Smooth muscle cell (in vitro differentiated cells): ENCODE results near the gene ACOT13. TPM values are rescaled to one million over a fixed set of nuclear protein-coding genes. Genes with fewer than 3 reads are reported as not detected.
A peak's percentile ranks its signal among the peaks of the same experiment; 100 is the strongest.

Source experiments
- DNase-seq: peaks from one replicate; lab custom pipeline; 2025; ENCODE audit not compliant: unreplicated experiment; lab: John Stamatoyannopoulos, UW
- H2AFZ ChIP-seq: fragments of 200-600 bp; sonication (generic); 2 replicates; pipeline ENCODE4 v1.6.0; 2016; ENCODE audit warnings: antibody characterized with exemption, low read depth, mild to moderate bottlenecking
- H3F3A ChIP-seq: fragments of 200-600 bp; sonication (generic); 2 replicates; pipeline ENCODE4 v1.6.0; 2017; ENCODE audit warnings: antibody characterized with exemption, low read depth
- H3K27ac ChIP-seq: fragments of 200-600 bp; sonication (generic); 2 replicates; pipeline ENCODE4 v1.5.1; 2016; ENCODE audit warnings: low read depth, mild to moderate bottlenecking
- H3K27me3 ChIP-seq: fragments of 200-600 bp; sonication (generic); 2 replicates; pipeline ENCODE4 v1.6.1; 2016; ENCODE audit warnings: low read depth, mild to moderate bottlenecking
- H3K36me3 ChIP-seq: fragments of 200-600 bp; sonication (generic); 2 replicates; pipeline ENCODE4 v1.5.1; 2016; ENCODE audit warnings: low read depth
- H3K4me1 ChIP-seq: fragments of 200-600 bp; sonication (generic); 2 replicates; pipeline ENCODE4 v1.5.1; 2016; ENCODE audit warnings: low read depth
- H3K4me2 ChIP-seq: fragments of 200-600 bp; sonication (generic); 2 replicates; pipeline ENCODE4 v1.6.0; 2016; ENCODE audit warnings: mild to moderate bottlenecking
- H3K4me3 ChIP-seq: fragments of 200-600 bp; sonication (generic); 2 replicates; pipeline ENCODE4 v1.5.1; 2016; ENCODE audit warnings: mild to moderate bottlenecking
- H3K79me2 ChIP-seq: fragments of 200-600 bp; sonication (generic); 2 replicates; pipeline ENCODE4 v1.6.0; 2016; ENCODE audit warnings: low read depth, mild to moderate bottlenecking
- H3K9ac ChIP-seq: fragments of 200-600 bp; sonication (generic); 2 replicates; pipeline ENCODE4 v1.6.0; 2016; ENCODE audit warnings: low read depth
- H3K9me3 ChIP-seq: fragments of 200-600 bp; sonication (generic); replicated peaks from 2 replicates; pipeline ENCODE4 v1.5.1; 2016; ENCODE audit warnings: low read depth
- H4K20me1 ChIP-seq: fragments of 200-600 bp; sonication (generic); 2 replicates; pipeline ENCODE4 v1.6.0; 2016; ENCODE audit warnings: low read depth
- WGBS: methylation state at CpG from one replicate; pipeline ENCODE4 v1.1.7; 2016; ENCODE audit warnings: low lambda C conversion rate; 5-methylcytosine and 5-hydroxymethylcytosine counted together
- polyA plus RNA-seq: library from polyadenylated mRNA; unstranded; fragments of >200 nt; fragmentation: Nextera tagmentation; extraction: Ambion mirVana; gene quantifications from 2 replicates; pipeline ENCODE4 v1.2.1, GENCODE V29; 2016
- total RNA-seq: library from RNA; depleted of rRNA; stranded (reverse); fragments of >200 nt; gene quantifications from 2 replicates; pipeline ENCODE4 v1.2.3, GENCODE V29; 2014
- TF ChIP-seq, protein P1 (sequence below): fragments of 200-600 bp; sonication (generic); IDR thresholded peaks from 2 replicates; pipeline ENCODE4 v1.5.1; 2017; ENCODE audit warnings: borderline replicate concordance, mild to moderate bottlenecking, antibody characterized with exemption; ENCODE audit not compliant: insufficient read depth, poor library complexity, severe bottlenecking

Gene ACOT13
- total and polyA plus RNA-seq, 2 experiments from 2014 or later, result 7.3 to 43.7 TPM

DNA sequence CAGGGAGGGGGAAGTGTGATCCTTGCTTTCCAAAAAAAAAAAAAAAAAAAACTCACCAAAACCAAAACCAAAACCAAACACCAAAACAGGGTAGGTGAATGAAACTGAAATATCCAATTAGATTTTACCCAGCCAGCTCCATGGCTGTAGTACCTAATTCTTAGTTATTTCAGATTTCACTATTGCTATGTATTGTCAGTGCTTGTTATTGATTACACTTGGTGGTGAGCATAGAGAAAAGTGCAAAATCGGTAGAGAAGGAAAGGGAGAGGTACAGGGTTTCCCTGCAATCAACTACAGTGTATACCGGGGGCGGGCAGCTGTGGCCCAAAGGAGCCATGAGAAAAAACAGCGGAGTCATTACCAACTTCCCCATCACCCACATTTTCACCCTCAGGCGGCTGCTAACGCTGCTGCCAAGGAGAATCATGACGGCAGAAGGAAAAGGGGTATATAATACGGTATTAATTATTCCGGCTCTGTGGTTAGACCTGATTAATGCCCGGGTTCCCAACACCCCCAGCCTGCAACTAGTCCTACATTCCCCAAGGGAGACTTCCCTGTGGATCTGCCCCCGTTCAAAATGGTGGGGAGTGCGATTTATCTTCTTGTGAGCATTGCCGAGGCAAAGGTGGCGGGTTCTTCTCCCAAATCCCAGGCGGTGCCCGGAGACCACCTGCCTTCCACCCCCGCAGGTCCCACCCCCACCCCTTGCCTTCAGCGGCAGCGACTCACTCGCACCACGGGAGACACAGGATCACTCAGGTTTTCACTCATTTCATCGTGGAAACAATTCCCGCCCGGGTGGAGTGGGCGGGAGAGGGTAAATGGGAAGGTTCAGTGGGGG lies 52.5 kb downstream of the ACOT13 start, which contains the start of gene C6orf62:
Gene C6orf62, minus strand, starts transcription at position 30 of the 847 bp plus-strand sequence. CDS start 486 bp downstream, outside the sequence.
- DNase-seq, result no peak
- peaks cover 55% of the 10 kb centered on the region for H4K20me1 ChIP-seq
- H2AFZ ChIP-seq, result no peak within 1 kb of the TSS

DNA sequence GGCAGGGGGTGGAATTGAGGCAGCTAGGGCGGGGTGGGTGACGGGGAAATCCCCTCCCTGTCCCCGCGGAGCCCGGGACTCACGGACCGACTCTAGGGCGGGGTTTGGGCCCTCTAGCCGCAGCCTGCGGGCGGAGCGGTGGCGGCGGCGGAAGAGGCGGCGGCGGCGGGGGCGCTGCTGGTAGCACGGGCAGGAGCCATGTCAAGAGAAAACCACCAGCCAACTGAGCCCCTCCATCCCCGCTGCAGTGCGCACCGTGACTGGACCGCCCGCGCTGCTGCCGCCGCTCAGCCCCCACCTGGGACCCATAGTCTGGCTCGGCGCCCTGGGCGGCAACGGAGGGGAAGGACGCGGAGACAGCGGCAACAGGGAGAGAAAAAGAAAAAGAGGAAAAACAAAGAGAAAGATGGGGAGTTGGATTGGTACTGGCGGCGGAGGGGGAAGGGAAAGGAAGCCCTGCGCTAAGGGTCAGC lies 53.3 kb downstream of the ACOT13 start:
- TF ChIP-seq, protein P1, sequence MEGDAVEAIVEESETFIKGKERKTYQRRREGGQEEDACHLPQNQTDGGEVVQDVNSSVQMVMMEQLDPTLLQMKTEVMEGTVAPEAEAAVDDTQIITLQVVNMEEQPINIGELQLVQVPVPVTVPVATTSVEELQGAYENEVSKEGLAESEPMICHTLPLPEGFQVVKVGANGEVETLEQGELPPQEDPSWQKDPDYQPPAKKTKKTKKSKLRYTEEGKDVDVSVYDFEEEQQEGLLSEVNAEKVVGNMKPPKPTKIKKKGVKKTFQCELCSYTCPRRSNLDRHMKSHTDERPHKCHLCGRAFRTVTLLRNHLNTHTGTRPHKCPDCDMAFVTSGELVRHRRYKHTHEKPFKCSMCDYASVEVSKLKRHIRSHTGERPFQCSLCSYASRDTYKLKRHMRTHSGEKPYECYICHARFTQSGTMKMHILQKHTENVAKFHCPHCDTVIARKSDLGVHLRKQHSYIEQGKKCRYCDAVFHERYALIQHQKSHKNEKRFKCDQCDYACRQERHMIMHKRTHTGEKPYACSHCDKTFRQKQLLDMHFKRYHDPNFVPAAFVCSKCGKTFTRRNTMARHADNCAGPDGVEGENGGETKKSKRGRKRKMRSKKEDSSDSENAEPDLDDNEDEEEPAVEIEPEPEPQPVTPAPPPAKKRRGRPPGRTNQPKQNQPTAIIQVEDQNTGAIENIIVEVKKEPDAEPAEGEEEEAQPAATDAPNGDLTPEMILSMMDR, result no peak
- Histone ChIP-seq H3F3A (peaks cover 3% of the 10 kb centered on the region), H4K20me1 (peaks cover 46% of the 10 kb centered on the region), H3K27me3 (no peaks in the 10 kb centered on the region), H3K27ac (peak overlapping the region; percentile 89), H2AFZ (no peak overlapping the region), H3K4me1 (peaks cover 21% of the 10 kb centered on the region), H3K79me2 (peaks cover 54% of the 10 kb centered on the region), H3K4me2 (peak overlapping the region; percentile 90), H3K9ac (peak overlapping the region; percentile 100), H3K4me3 (peak overlapping the region; percentile 97), H3K9me3 (no peaks in the 10 kb centered on the region), H3K36me3 (peaks cover 8% of the 10 kb centered on the region)
- WGBS, result under 1% methylated on average over 36 of the region's 39 CpGs
- no peak for DNase-seq

More for the DNA sequence above, 52.5 kb downstream of the ACOT13 start, which contains the start of gene C6orf62:
- Histone ChIP-seq H3F3A (peaks cover 3% of the 10 kb centered on the region), H3K4me3 (peak within 1 kb of the TSS; percentile 97), H3K4me2 (peak within 1 kb of the TSS; percentile 90), H3K27ac (peak within 1 kb of the TSS; percentile 89), H3K4me1 (peaks cover 21% of the 10 kb centered on the region), H3K9me3 (no peaks in the 10 kb centered on the region), H3K36me3 (peaks cover 10% of the 10 kb centered on the region), H3K9ac (peak within 1 kb of the TSS; percentile 100), H3K79me2 (peaks cover 62% of the 10 kb centered on the region), H3K27me3 (no peaks in the 10 kb centered on the region)
- under 1% methylated on average over 25 of the region's 25 CpGs for WGBS
- TF ChIP-seq, protein P1, result no peak

DNA sequence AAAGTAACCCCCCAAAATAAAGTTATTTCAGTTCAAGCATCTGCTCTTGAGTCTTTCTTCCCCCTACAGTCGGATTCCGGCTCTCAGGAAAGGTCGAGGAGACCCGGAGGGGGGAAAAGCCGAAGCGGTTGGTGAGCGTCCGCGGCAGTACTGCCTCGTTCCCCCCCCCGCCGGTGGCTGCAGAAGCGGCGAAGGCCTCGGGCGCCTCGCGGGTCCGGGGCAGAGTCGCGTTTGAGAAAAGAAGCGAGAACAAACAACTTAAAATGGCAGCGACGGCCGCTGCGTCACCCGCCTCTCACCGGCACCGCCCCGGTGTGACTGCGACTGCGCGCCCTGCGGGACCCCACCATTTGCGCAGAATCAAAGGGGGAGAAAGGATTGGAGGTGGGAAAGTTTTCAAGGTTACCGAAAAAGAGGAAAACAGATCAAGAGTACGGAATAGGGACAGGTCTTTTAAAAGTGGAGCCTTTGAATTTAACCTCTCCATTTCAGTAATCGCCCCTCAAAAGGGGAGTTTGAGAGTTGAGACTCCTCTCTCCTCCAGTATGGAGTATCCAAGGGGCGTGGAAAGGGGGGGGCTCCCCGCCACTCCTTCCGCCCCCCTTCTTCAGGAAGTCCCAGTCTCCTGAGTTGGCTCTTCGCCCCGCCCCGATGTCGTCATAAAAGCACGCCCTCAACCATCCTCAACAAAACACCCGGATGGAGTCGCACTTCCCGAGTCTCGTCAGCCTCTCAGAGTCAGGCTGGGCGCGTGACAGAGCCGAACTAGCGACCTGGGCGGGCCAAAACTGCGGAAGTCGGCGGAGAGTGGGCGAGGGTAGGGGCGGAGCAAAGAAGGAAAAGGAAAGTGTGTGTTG lies 54.0 kb downstream of the ACOT13 start:
- peak; percentile 95 for DNase-seq
- under 1% methylated on average over 58 of the region's 60 CpGs for WGBS
- H4K20me1 ChIP-seq, result peaks cover 40% of the 10 kb centered on the region
- peak overlapping the region; percentile 90 for H3K4me2 ChIP-seq
- peak overlapping the region; percentile 97 for H3K4me3 ChIP-seq
- peaks cover 47% of the 10 kb centered on the region for H3K79me2 ChIP-seq
- peaks cover 4% of the 10 kb centered on the region for H3K36me3 ChIP-seq
- H3K27ac ChIP-seq, result peak overlapping the region; percentile 89
- no peaks in the 10 kb centered on the region for H3K27me3 ChIP-seq
- H3K9ac ChIP-seq, result peak overlapping the region; percentile 100
- H3F3A ChIP-seq, result peaks cover 3% of the 10 kb centered on the region
- TF ChIP-seq, protein P1, result no peak
- no peaks in the 10 kb centered on the region for H3K9me3 ChIP-seq
- H3K4me1 ChIP-seq, result peaks cover 21% of the 10 kb centered on the region
- peak overlapping the region; percentile 78 for H2AFZ ChIP-seq
